Activated CD4-positive, alpha-beta T cell treated with anti-CD3 and anti-CD28 coated beads, Interleukin-2, Interleukin-6, amounts not matched to agents 100 ng/mL and 50 ng/mL, durations not matched to agents 16 hours and 8 hours (primary cell): Measurements from ENCODE around the gene EIF4E1B.
"Not testable (repeated sequence)": the region's sequence is repeated elsewhere in the genome, so short reads cannot be mapped to it uniquely, and the experiment has no call there.

Source experiments
- DNase-seq: peaks from one replicate; pipeline ENCODE4 v3.0.0-alpha.2; 2020

The EIF4E1B gene, protein sequence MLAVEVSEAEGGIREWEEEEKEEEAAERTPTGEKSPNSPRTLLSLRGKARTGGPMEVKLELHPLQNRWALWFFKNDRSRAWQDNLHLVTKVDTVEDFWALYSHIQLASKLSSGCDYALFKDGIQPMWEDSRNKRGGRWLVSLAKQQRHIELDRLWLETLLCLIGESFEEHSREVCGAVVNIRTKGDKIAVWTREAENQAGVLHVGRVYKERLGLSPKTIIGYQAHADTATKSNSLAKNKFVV

DNA sequence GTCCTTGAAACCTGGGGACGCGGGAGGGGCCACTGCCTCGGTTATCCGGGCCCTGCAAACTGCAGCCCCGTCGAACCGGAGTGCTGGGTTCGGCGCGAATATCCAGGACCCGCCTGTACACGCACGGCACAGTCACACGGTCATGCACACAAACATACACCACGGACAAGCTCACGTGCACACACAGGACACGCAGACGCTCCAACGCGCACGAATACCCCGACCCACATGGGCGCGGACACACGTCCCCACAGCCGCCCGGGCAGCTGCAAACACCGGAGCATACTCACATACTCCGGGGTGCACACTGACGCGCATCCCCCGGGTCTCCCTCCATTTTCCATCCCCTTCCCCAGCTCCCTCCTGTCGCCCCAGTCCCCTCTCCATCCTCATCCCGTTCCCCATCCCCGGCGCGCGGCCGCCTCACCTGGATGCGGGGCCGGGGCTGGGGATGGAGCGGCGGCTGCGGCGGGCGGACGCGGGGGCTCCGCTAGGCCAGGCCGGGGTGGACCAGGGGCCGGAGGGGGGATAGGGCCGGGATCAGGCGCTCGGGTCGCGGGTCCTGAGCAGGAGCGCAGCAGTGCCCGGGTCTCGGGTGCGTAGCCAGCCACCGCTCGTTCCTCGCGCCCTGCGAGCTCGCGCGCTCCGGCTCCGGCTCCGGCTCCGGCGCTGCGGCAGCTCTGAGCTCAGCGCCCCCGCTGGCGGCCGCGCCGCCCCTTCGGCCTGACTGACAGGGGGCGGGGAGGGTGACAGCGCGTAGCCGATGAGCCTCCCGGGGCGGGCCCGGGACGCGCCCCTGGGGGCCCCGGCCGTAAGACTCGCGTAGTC is at the start of gene EIF4E1B, which contains the start of gene SNCB:
EIF4E1B (plus strand) TSS at position 823 of the 828 bp plus-strand sequence. CDS start 12,113 bp downstream, outside the sequence.
SNCB (minus strand) TSS at position 682 of the 828 bp plus-strand sequence. CDS start 880 bp downstream, outside the sequence.
- peak; percentile 62 for DNase-seq

DNA sequence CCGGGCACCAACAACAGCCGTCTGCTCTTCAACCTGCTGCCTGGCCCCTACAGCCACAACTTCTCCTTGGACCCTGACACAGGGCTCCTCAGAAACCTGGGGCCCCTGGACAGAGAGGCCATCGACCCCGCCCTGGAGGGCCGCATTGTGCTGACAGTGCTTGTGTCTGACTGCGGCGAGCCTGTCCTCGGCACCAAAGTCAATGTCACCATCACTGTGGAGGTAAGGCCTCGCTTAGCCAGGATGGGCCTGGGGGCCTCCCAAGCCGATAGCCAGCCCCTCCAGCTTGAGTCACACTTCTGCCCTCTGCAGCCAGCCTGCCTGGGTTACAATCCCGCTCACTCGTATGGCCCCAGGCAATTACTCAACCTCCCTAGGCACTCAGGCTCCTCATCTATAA is 49.1 kb upstream of the EIF4E1B start:
- no peak for DNase-seq

DNA sequence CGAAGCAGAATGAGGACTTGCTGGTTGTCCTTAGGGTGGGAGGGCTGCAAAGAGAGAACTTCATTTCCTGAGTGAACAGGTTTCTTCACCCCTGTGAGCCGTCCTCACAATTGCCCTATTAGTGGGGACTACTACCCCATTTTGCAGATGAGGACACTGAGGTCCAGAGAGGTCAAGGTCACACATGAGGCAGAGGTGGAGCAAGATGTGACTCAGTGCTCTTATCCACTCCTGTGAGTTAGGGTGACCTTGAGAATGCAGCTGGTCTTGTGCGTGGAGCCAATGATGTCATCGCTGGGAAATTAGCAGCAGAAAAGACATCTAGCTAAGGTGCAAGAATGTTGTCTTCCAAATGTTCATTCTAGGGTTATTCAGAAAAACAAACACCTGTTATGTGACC is 47.4 kb upstream of the EIF4E1B start:
- DNase-seq: no peak

DNA sequence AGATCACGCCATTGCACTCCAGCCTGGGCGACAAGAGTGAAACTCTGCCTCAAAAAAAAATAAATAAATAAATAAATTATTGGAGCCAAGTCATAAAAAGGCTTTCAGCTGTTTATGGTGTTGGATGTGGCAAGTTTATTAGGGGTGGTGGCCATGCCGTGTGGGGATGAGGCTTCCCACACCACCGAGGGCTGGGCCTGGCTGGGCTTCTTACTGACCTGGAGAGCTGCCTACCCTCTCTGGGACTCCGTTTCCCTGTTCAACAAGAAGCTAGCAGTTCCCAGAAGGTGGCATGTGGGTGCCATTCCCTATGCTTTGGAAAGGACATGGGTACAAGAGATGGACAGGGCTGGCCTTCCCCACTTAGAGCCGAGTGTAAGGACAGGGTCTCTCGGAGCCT is 43.1 kb upstream of the EIF4E1B start:
- DNase-seq: no peak

DNA sequence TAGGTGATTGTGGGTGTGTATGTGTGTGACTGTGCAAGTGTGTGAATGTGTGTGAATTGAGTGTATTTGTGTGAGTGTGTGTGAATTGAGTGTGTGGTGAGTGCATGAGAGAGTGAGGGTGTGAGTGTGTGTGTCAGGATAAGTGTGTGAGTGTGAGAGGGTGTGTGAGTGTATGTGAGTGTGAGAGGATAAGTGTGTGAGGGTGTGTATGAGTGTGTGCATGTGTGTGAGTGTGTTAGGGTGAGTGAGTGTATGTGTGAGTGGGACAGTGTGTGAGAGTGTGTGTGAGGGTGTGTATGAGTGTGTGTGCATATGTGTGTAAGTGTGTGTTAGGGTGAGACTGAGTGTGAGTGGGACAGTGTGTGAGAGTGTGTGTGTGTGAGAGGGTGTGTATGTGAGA is 42.2 kb upstream of the EIF4E1B start:
- no peak for DNase-seq

DNA sequence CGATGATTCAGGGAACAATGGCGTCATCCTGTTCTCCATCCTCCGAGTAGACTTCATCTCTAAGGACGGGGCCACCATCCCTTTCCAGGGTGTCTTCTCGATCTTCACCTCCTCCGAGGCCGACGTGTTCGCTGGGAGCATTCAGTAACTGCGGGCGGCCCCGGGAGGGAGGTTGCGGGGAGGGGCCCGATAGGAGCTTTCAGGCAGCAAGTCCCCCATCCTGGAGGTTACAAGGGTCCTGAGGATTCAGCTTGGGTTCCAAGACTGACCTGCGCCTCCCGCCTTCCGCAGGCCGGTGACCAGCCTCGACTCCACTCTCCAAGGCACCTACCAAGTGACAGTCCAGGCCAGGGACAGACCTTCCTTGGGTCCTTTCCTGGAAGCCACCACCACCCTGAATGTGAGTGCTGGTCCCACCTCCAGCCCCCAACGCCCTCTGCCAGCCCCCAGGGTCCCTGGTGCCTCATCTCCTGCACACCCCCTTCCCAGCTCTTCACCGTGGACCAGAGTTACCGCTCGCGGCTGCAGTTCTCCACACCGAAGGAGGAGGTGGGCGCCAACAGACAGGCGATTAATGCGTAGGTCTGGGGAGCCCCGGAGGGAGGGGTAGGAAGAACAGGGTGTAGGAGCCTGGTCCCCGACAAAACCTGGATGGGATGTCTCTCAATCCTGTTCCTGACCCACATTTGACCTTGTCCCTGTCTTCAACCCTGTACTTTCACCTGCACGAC is 41.3 kb upstream of the EIF4E1B start:
- DNase-seq: no peak

DNA sequence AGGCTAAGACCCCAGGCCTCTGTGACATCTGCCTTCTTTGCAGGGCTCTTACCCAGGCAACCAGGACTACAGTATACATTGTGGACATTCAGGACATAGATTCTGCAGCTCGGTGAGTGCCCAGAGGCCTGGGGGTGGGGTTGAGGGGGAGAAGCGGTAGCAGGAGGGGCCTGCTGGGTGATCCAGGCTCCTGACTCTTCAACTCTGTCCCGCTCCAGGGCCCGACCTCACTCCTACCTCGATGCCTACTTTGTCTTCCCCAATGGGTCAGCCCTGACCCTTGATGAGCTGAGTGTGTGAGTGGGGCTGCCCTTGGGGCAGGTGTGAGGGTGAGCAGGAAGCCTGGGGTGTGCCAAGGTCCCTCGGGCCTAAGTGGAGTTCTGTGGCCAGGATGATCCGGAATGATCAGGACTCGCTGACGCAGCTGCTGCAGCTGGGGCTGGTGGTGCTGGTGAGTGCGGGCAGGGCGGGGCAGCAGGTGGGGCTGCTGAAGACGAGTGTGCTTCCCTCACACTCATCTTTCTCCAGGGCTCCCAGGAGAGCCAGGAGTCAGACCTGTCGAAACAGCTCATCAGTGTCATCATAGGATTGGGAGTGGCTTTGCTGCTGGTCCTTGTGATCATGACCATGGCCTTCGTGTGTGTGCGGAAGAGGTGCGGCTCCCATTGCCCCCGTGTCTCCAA is 40.3 kb upstream of the EIF4E1B start:
- no peak for DNase-seq

DNA sequence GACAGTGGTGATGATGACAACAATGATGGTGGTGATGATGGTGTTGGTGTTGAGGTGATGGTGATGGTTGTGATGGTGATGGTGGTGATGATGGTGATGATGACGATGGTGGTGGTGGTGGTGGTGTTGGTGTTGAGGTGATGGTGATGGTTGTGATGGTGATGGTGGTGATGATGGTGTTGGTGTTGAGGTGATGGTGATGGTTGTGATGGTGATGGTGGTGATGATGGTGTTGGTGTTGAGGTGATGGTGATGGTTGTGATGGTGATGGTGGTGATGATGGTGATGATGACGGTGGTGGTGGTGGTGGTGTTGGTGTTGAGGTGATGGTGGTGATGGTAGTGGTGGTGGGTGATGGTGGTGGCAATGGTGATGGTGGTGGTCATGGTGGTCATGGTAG is 38.8 kb upstream of the EIF4E1B start:
- DNase-seq: not testable (repeated sequence)

DNA sequence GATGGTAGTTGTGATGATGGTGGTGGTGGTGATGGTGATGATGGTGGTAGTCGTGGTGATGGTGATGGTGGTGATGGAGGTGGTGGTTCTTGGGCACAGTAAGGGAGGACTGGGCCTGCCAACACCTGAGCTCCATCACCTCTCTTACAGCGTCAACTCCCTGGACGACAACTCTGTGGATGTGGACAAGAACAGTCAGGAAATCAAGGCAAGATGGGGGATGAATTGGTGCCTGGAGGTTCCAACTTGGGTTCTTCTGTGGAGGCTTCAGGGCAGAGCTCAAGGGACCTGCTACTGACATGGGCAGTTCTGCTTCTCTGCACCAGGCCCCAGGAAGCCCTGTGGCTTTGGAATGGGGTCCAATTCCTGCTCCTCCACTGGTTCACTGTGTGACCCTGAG is 37.9 kb upstream of the EIF4E1B start:
- DNase-seq: no peak

DNA sequence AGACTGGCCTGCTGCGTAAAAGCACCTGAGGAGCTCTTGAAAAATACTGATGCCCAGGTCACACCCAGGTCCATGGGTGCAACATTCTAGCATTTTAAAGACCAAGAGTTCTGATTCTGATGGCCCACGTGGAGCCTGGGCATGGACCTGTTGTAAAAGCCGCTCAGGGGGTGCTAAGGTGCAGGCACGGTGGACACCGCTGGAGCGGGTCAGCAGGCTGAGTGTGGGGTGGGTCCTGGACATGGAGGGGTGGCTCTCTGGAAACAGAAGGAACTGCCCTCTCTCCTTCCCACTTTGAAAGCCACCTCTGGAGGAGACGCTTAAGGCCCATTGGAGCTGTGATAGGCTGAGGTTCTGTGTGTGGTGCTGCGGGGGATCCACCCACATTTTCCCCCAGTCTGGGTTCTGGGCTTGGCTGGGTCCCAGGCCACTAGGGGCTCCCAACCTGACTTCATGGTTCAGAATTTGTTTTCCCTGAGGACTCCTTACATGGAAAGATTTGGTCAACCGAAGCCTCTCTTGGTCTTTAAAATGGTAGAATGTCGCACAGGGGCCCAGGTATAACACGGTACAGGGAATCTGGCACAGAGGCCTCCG is 37.1 kb upstream of the EIF4E1B start:
- no peak for DNase-seq

DNA sequence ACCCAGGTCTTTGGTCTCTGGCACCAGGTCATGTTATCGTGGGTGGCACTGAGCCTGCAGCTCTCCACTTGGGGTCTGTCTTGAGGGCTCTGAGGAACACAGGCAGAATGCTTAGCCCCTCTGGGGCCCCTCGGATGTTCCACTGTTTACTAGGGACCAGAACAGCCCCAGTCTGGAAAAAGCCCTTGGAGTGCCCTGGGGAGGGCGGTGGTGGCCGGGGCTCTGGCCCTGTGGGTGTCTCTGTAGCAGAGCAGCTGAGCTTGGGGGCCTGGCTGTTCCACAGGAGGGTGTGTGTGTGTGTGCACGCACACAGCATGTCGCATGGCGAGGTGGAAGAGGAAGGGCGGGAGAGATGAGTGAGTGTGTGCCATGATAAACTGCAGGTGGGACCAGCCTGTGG is 35.9 kb upstream of the EIF4E1B start:
- DNase-seq: no peak

DNA sequence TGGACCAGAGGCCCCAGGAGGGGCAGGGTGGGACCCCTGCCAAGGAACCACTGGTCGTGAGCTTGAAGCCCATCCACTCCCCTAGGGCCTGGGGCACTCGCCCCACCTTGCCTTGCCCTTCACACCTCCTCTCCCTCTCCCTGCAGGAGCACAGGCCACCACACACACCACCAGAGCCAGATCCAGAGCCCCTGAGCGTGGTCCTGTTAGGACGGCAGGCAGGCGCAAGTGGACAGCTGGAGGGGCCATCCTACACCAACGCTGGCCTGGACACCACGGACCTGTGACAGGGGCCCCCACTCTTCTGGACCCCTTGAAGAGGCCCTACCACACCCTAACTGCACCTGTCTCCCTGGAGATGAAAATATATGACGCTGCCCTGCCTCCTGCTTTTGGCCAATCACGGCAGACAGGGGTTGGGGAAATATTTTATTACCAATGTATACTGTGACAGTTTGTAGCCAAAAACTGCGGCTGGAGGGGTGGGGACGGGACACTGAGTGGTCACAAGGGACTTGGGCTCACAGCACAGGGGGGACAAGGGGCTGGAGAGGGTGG is 35.0 kb upstream of the EIF4E1B start:
- no peak for DNase-seq

DNA sequence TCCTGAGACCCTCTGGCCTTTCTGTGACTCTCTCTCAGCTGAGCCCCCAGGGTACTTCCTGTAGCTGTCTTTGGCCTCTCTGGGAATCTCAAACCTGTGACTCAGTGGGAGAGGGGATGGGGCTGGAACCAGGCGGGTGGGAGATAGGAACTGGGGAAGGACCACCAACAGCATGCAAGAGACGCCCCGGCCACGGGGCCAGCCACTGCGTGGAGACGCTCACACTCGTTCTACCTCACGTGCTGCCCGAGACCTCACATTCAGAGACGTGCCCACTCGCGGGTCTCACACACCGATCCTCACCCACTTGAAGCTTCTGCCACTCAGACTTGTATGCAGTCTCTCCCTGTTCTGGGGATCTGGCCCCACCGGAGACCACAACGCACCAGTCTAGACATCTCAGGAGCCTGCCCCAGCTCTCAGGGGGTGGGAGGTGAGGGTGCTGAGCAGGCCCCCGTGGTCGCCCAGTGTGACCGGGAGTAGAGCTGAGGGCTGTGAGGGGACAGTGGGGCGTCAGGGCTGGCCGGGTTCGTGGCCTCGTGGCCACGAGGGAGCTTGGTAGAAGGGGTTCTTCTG is 34.3 kb upstream of the EIF4E1B start:
- no peak for DNase-seq

DNA sequence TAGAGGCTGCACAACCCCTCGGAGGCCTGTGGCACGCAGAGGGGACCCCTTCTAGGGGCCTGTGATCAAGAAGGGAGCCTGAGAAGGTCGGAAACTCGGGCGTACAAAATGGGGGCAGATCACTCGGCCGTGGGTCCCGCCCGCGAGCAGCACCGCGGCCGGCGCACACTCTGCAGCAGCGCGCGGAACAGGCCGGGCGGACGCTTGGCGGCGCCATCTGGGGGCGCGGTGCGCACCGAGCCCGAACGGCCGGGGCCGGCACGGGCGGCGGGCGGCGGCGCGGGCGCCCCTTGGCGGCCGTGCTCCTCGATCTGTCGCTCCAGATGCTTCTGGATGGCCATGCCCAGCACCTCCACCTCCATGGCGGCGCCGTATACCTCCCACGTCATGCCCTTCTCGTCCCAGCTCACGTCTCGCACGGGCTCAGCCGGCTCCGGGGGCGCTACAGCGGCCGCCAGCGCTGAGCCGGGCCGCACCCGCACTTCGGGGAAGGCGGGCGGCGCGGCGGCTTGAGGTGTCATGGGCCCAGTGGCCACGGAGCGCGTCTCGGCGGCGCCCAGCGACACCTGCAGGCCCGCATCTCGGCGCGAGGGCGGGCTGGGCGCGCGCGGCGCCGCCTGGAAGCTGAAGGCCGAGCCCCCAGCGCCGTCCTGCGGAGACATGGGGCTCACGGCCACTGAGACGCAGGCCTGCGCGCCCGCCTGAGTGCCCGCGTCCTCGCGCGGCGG is 33.6 kb upstream of the EIF4E1B start:
- peak; percentile 72 for DNase-seq

DNA sequence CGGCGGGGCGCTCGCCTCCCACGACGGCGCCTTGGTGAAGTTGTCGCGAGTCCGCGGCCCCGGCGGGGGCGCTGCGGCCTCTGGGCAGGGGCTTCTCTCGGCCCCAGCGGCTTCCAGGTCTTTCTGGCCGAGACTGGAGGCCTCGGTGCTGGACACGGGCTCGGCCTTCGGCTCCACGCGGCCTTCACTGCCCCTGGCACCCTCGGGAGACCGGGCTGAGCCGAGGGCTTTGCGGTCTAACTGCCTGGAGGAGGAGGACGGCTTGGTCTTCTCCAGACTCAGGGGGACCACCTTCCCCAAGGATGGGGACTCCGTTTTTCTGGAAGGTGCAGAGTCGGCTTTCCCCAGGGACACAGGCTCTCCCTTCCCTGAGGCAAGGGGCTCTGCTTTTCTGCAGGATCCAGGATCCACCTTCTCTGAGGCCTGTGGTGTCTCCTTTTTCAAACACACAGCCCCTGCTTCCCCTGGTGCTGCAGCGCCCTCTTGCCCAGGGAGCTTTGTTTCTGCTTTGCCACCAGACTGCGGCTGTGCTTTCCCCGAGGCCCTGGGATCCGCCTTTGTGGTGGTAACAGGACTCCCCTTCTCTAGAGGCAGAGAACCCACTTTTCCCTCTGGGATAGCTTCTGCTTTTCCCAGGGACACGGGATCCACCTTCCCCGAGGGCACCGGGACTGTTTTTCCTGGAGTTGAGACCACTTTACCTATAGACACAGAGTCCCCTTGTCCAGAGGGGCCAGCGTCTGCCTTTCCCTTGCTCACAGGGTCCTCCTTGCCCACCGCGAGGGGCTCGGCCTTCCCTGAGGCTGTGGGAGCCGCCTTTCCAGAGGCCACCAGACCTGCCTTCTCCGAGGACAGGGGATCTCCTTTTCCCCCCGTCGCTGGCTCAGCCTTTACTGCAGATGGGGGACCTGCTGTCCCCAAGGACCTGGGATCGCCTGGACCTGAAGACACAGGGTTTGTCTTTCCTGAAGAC is 32.8 kb upstream of the EIF4E1B start:
- DNase-seq: no peak

DNA sequence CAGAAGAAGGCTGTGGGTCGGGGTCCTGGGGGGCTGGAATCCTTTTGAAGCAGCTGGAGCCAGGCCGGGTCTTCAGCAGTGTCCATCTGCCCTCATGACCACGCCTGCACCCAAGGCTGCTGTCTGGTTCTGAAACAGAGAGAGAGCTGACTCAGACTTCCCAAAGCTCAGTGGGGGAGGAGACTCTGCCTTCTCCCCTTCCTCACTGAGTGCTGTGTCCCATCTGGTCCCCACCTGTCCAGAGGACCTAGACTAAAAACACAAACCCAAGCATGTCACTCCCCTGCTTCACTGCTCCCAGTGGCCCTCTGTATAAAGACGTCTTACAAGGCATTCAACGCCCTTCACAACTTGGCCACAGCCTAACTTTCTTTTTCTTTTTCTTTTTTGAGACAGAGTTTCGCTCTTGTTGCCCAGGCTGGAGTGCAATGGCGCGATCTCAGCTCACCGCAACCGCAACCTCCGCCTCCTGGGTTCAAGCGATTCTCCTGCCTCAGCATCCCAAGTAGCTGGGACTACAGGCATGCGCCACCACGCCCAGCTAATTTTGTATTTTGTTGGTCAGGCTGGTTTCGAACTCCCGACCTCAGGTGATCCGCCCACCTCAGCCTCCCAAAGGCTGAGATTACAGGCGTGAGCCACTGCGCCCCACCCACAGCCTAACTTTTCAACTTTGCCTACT is 30.6 kb upstream of the EIF4E1B start:
- DNase-seq: not testable (repeated sequence)

DNA sequence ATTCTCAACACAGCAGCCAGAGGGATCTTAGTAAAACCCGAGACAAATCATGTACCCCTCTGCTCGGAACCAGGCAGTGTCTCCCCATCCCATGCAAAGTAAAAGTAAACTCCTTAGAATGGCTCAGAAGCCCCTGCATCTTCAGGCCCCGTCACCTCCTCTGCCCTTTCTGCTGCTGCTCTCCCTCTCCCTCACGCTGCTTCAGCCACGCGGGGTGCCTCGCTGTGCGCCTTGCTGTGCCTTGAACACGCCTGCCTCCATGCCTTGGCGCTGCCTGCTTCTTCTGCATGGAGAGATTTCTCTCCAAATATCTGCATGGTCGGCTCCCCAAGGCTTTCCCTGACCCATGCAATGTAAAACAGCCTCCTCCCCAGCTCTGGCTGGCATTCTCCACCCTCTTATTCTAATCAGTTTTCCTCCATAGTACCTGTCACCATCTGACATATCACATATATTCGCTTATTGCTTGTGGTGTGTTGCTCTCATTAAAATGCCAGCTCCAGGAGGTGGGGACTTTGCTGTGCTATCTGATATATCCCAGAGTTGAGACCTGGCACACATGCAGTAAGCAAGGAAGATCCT is 28.5 kb upstream of the EIF4E1B start:
- DNase-seq: no peak

DNA sequence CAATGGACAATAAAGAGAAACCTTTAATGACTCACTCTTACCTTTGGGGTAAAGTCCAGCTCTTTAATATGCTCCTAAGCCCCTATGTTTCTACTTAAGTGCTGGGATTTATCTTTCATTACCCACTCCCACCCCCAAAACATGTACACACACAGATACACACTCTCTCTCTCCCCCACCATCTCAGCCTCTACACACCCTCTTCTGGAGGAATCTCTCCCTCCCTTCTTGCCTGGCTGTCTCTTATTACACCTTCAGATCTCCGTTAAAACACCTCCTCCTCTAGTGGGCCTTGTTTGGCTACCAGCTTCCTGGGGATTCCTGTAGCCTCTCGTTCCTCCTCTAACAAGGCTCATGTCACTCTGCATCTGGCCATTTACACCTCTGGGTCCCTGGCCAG is 27.4 kb upstream of the EIF4E1B start:
- no peak for DNase-seq

DNA sequence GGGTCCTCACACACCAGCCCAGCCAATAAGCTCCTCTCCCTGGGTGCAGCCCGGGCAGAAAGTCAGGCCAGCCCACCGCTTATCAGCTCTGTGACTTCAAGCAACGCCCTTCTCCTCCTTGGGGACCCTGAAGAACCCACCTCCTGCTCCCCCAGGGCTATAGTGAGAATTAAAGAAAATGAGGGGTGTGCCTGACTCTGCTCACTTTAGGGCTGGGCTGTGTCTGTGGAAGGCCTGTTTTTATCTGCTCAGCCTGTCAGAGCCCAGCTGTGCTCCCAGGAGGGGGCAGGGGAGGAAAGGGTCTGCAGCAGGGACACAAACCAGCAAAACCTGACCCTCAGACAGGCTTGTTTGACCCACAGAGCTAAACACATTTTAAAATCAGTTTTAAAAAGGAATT is 24.4 kb upstream of the EIF4E1B start:
- DNase-seq: no peak
